Fibroblast of lung (primary cell): Measurements from ENCODE around the gene OTOA.
"Not testable (repeated sequence)": the region's sequence is repeated elsewhere in the genome, so short reads cannot be mapped to it uniquely, and the experiment has no call there.

Experiments used
- CTCF ChIP-seq, 2 donors: IDR thresholded peaks in 1 of 2; conservative IDR thresholded peaks in 1 of 2; 1 replicate in 1 of 2; 2 replicates in 1 of 2; pipeline ENCODE4 v1.5.1; 2011 to 2012; ENCODE audit warnings: low read length in 2 of 2, control low read depth in 1 of 2, inconsistent platforms in 1 of 2, low read depth in 1 of 2, mild to moderate bottlenecking in 1 of 2
- EZH2 ChIP-seq: IDR thresholded peaks from 2 replicates; pipeline ENCODE4 v1.5.1; 2012; ENCODE audit warnings: low read length, control low read depth, mild to moderate bottlenecking; ENCODE audit errors: missing control alignments

- not testable (repeated sequence) for TF ChIP-seq EZH2; CTCF (conservative IDR thresholded peaks at IDR 0.05 in 1 of 2, IDR thresholded peaks at IDR 0.05 in 1 of 2; ENCODE audit: low read depth in 1 of 2, low read length in 2 of 2)
Measured at GRCh38 chr16:21690967-21691366, 27.2 kb downstream of the OTOA start.
